ENCODE results near the gene MAP3K8. TPM values are rescaled to one million over a fixed set of nuclear protein-coding genes. Genes with fewer than 3 reads are reported as not detected.
"Not testable (repeated sequence)": the region's sequence is repeated elsewhere in the genome, so short reads cannot be mapped to it uniquely, and the experiment has no call there.

The MAP3K8 gene
- total and polyA plus RNA-seq, 10 of the 15 experiments (the other 5 are each of a cell fraction or from before 2014, with no cell fraction given) = 25.5 to 115 (median 40.2) TPM

DNA sequence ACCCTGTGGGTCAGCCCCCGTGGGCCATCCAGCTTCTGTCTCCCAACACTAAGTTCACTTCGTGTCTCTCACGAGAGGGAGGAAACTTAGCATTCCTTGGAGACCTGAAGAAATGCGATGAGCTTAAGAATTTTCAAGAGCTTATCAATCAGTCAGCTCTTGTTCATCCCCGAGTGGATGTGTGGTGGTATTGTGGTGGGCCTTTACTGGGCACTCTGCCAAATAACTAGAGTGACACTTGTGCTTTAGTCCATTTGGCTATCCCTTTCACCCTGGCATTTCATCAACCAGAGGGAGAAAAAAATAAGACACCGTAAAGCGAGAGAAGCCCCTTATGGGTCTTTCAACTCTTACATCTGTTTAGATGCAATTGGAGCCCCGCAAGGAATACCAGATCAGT, 45.5 kb downstream of the MAP3K8 start:
- intact Hi-C loops (cut with micrococcal nuclease; ENCODE audit: unreplicated experiment); POLR2A ChIA-PET; H3K4me1 ChIP-seq (ENCODE audit: control insufficient read depth, insufficient read depth, low read length); DNase-seq (ENCODE audit: low read depth, low spot score); H3K4me3 ChIP-seq; H3K79me2 ChIP-seq (ENCODE audit: control insufficient read depth, insufficient read depth, low read length); H3K27me3 ChIP-seq (replicated peaks in 1 of 2; ENCODE audit: control insufficient read depth in 2 of 2, insufficient read depth in 2 of 2, low read length in 1 of 2); FAIRE-seq; in situ Hi-C loops (cut with MboI); H3K4me2 ChIP-seq (ENCODE audit: control insufficient read depth, insufficient read depth); BruUV-seq (replicated peaks); H3K9me3 ChIP-seq (replicated peaks; ENCODE audit: control insufficient read depth, insufficient read depth, low read length); H3K36me3 ChIP-seq (ENCODE audit: control insufficient read depth in 2 of 2, insufficient read depth in 2 of 2, low read length in 1 of 2); H3K27ac ChIP-seq (ENCODE audit: control insufficient read depth, insufficient read depth); H2AFZ ChIP-seq (ENCODE audit: control insufficient read depth, low read depth, low read length); H4K20me1 ChIP-seq (ENCODE audit: control insufficient read depth, insufficient read depth); H3K9ac ChIP-seq (ENCODE audit: control insufficient read depth, insufficient read depth, low read length); ATAC-seq: not testable (repeated sequence)
- SMC1A ChIA-PET (ENCODE audit: uncharacterized antibody, unreplicated experiment) = interaction anchor here (0.7 to 1.5 kb wide), 4 partner anchors 9 to 37 kb away, joined by 3 to 6 read pairs (median 4); no protein-coding TSS in a partner anchor
- CTCF ChIA-PET = interaction anchor here (0.8 kb wide), 1 partner anchor 14 kb away, joined by 3 read pairs; no protein-coding TSS in a partner anchor
- RAD21 ChIA-PET (ENCODE audit: unreplicated experiment) = interaction anchor here (0.8 kb wide), 1 partner anchor 14 kb away, joined by 3 read pairs; no protein-coding TSS in a partner anchor
- WGBS (ENCODE audit: insufficient coverage, insufficient replicate concordance, low lambda C conversion rate, missing lambda C conversion rate) = 73% methylated on average over 8 of the region's 8 CpGs

DNA sequence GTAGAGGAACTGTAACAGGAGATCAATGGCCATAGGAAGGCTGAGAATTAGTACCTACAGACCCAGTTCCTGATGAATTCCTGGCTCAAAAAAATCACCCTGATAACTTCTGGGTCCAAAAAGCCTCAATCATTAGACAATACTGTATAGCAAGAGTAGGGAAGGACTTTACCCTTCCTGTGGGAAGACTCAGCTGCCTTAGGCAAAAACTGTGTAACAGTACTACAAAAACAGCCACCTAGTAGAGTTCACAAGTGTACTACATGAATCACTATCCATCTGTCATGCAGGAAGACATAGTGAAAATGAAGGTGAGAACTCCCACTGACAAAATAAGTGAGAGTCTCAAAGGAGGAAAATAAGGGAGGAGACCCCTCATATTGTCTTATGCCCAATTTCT, 47.6 kb downstream of the MAP3K8 start:
- Histone ChIP-seq H3K27ac (ENCODE audit: control insufficient read depth, insufficient read depth) (no peak overlapping the region), H3K4me2 (ENCODE audit: control insufficient read depth, insufficient read depth) (no peak overlapping the region), H3K9me3 (replicated peaks; ENCODE audit: control insufficient read depth, insufficient read depth, low read length) (peaks cover 2% of the 10 kb centered on the region; the same call in 2 of the 3 replicates), H3K4me1 (ENCODE audit: control insufficient read depth, insufficient read depth, low read length) (no peaks in the 10 kb centered on the region), H4K20me1 (ENCODE audit: control insufficient read depth, insufficient read depth) (no peaks in the 10 kb centered on the region), H3K79me2 (ENCODE audit: control insufficient read depth, insufficient read depth, low read length) (no peaks in the 10 kb centered on the region), H3K27me3 (replicated peaks in 1 of 2; ENCODE audit: control insufficient read depth in 2 of 2, insufficient read depth in 2 of 2, low read length in 1 of 2) (no peaks in the 10 kb centered on the region), H3K36me3 (ENCODE audit: control insufficient read depth in 2 of 2, insufficient read depth in 2 of 2, low read length in 1 of 2) (no peaks in the 10 kb centered on the region), H2AFZ (ENCODE audit: control insufficient read depth, low read depth, low read length) (no peak overlapping the region), H3K4me3 (no peak overlapping the region), H3K9ac (ENCODE audit: control insufficient read depth, insufficient read depth, low read length) (no peak overlapping the region)
- SMC1A ChIA-PET (ENCODE audit: uncharacterized antibody, unreplicated experiment) = no interaction called here
- BruUV-seq (replicated peaks) = no TSS peak
- in situ Hi-C loops (cut with MboI) (no loop called here), intact Hi-C loops (cut with micrococcal nuclease; ENCODE audit: unreplicated experiment) (no loop called here)
- no peak for FAIRE-seq
- RAD21 ChIA-PET (ENCODE audit: unreplicated experiment) = no interaction called here
- POLR2A ChIA-PET = no interaction called here
- DNase-seq (ENCODE audit: low read depth, low spot score) = no peak
- TF ChIP-seq NR2F1 (conservative IDR thresholded peaks at IDR 0.05) (no peak), NBN (IDR thresholded peaks at IDR 0.05) (no peak), NFYA (IDR thresholded peaks at IDR 0.05; ENCODE audit: borderline replicate concordance, low read depth, low read length) (no peak), BMI1 (IDR thresholded peaks at IDR 0.05; ENCODE audit: borderline replicate concordance) (no peak)
- TF ChIP-seq, protein P1, sequence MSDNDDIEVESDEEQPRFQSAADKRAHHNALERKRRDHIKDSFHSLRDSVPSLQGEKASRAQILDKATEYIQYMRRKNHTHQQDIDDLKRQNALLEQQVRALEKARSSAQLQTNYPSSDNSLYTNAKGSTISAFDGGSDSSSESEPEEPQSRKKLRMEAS (IDR thresholded peaks at IDR 0.05; ENCODE audit: low read depth, low read length) = no peak
- CTCF ChIA-PET = no interaction called here
- ATAC-seq = no peak
